Activated CD8-positive, alpha-beta memory T cell treated with anti-CD3 and anti-CD28 coated beads, Interleukin-2, amount 50 U/mL, for 24 hours (primary cell): Measurements from ENCODE around the gene EPHA2.

ENCODE experiments used
- DNase-seq: peaks from one replicate; pipeline ENCODE4 v3.0.0-alpha.2; 2020; ENCODE audit errors: extremely low read depth

EPHA2 gene

GRCh38 chr1:16183765-16184556, 28.1 kb upstream of the EPHA2 start:
- no peak for DNase-seq

GRCh38 chr1:16183179-16183578, 27.3 kb upstream of the EPHA2 start:
- DNase-seq, result no peak

GRCh38 chr1:16181887-16182719, 26.2 kb upstream of the EPHA2 start:
- no peak for DNase-seq

GRCh38 chr1:16180291-16180824, 24.5 kb upstream of the EPHA2 start:
- DNase-seq, result no peak

- DNase-seq, result no peak
Observed at GRCh38 chr1:16178596-16179497, 23.0 kb upstream of the EPHA2 start.

- DNase-seq, result no peak
Observed at GRCh38 chr1:16177306-16177705, 21.4 kb upstream of the EPHA2 start.

GRCh38 chr1:16176653-16177052, 20.8 kb upstream of the EPHA2 start:
- DNase-seq, result no peak

- DNase-seq, result no peak
Observed at GRCh38 chr1:16175610-16176553, 20.0 kb upstream of the EPHA2 start.

GRCh38 chr1:16174886-16175598, 19.2 kb upstream of the EPHA2 start:
- DNase-seq, result no peak

- no peak for DNase-seq
Observed at GRCh38 chr1:16174261-16174868, 18.5 kb upstream of the EPHA2 start.

GRCh38 chr1:16173447-16174260, 17.8 kb upstream of the EPHA2 start:
- no peak for DNase-seq

- no peak for DNase-seq
Observed at GRCh38 chr1:16172964-16173446, 17.1 kb upstream of the EPHA2 start.

- DNase-seq, result no peak
Observed at GRCh38 chr1:16172218-16172830, 16.5 kb upstream of the EPHA2 start.

- no peak for DNase-seq
Observed at GRCh38 chr1:16171314-16172151, 15.7 kb upstream of the EPHA2 start.

GRCh38 chr1:16170283-16170673, 14.4 kb upstream of the EPHA2 start:
- DNase-seq, result no peak

GRCh38 chr1:16168622-16169360, 12.9 kb upstream of the EPHA2 start:
- DNase-seq, result no peak
